ENCODE data around the gene CHST6.

DNA sequence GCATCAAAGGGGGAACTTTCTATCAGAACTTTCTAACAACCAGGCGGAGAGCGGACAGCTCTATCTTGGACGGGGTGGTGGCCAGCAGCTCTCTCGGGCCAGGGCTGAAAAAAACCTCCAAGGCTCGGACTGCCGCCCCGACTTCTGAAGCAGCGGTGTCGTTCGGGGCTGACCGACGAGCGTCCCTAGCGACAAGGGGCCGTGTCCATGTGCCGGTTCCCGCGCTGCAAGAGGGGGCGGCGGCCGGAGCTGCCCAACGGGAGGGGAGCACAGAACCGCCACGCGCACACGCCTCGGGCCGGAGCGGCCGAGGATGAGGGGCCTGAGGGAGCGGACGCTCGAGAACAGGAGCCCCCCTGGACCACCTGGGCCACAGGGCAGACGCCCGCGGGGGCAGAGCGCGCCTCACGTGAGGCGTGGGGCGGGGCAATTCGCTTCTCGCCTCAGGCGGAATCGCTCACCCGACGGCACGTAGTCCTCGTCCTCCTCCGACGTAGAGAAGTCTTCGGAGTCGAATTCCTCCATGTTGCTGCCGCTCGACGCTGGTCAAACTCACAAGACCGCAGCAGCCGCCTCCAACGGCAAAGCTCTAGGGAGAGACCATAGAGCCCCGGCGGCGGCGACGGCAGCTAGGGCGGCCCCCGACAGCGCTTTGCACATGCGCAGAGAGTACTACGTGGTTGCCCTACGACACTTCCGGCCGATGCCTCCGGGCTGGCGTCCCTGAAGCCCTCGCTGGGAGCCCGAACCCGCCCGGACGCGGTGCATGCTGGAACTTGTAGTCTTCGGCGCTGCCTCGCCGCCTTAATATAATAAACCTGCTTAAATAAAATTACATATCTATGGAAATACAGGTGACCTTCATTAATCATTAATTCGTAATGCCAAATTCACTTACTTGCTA, 62.2 kb downstream of the CHST6 start, which contains the start of gene CFDP1:
- no peak for TF ChIP-seq CTCF (IDR thresholded peaks at IDR 0.05)
- TF ChIP-seq EZH2 (IDR thresholded peaks at IDR 0.05; ENCODE audit: borderline replicate concordance, insufficient read depth, low read depth, low read length, poor library complexity, severe bottlenecking), result no peak

All from B cell (primary cell).